ENCODE data around the gene SNX5. TPM values are rescaled to one million over a fixed set of nuclear protein-coding genes. Genes with fewer than 3 reads are reported as not detected.

SNX5 gene
- total and polyA plus RNA-seq, 7 donors: 59.8 to 113 (median 81.3) TPM

- peaks cover 36% of the 10 kb centered on the region for H3K4me1 ChIP-seq
- no peak for TF ChIP-seq CTCF (IDR thresholded peaks at IDR 0.05)
- no peaks in the 10 kb centered on the region for H3K27me3 ChIP-seq (ENCODE audit: insufficient read depth in 3 of 3, low read length in 2 of 3)
- peak overlapping the region; percentile 98 for H3K27ac ChIP-seq
- ATAC-seq (peak; percentile 85 to 88 (median 86)), DNase-seq (no peak)
- no peaks in the 10 kb centered on the region for H3K9me3 ChIP-seq
- H3K4me3 ChIP-seq: peak overlapping the region; percentile 37
- peaks cover 0 to 25% of the 10 kb centered on the region in 2 donors for H3K36me3 ChIP-seq (ENCODE audit: insufficient read depth in 1 of 2, low read depth in 1 of 2)
- 34 to 50% (median 42%) methylated on average over 6 of the region's 6 CpGs for WGBS, 3 donors
- intact Hi-C loops (cut with DNase I): no loop called here
Measured at GRCh38 chr20:17976305-17976704, 7.7 kb upstream of the SNX5 start.

DNA sequence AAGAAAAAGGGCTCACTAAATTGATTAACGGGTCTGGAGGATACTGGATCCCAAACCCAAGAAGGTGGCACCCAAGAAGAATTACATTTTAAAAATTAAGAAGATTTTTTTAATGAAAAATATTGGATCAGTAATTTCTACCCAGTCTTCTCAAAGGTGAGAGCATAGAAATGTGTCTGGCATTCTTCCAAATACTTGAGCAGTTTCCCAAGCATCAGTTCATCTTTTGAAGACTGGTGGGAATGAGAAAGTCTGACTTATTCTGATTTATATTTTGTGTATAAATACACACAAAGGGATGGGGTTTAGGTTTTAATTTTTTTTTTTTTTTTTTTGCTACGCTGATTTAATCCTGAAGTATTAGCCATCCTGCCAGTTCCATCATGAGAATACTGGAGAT, 3.5 kb upstream of the SNX5 start:
- DNase-seq (no peak), ATAC-seq (no peak)
- Histone ChIP-seq H3K9me3 (no peaks in the 10 kb centered on the region), H3K4me3 (peak overlapping the region; percentile 97), H3K4me1 (peaks cover 36% of the 10 kb centered on the region), H3K27ac (peak overlapping the region; percentile 98), H3K36me3 (ENCODE audit: insufficient read depth in 1 of 2, low read depth in 1 of 2) (no peaks in the 10 kb centered on the region), H3K27me3 (ENCODE audit: insufficient read depth in 3 of 3, low read length in 2 of 3) (no peaks in the 10 kb centered on the region)
- 29 to 31% (median 29%) methylated on average over 2 of the region's 2 CpGs for WGBS, 3 donors
- intact Hi-C loops (cut with DNase I): no loop called here
- TF ChIP-seq CTCF (IDR thresholded peaks at IDR 0.05): no peak

- Histone ChIP-seq H3K27ac (peak overlapping the region; percentile 98), H3K4me3 (peak overlapping the region; percentile 97), H3K36me3 (ENCODE audit: insufficient read depth in 1 of 2, low read depth in 1 of 2) (no peaks in the 10 kb centered on the region), H3K9me3 (no peaks in the 10 kb centered on the region), H3K27me3 (ENCODE audit: insufficient read depth in 3 of 3, low read length in 2 of 3) (no peaks in the 10 kb centered on the region), H3K4me1 (peaks cover 42% of the 10 kb centered on the region)
- ATAC-seq (no peak), DNase-seq (no peak)
- TF ChIP-seq CTCF (IDR thresholded peaks at IDR 0.05): no peak
- 19 to 28% (median 27%) methylated on average over 7 of the region's 7 CpGs for WGBS, 3 donors
- intact Hi-C loops (cut with DNase I): loop anchor here in 1 of 2 donors (2.0 kb wide), 1 partner anchor 21 kb away; no protein-coding TSS in a partner anchor
Measured at GRCh38 chr20:17971300-17972013, 2.9 kb upstream of the SNX5 start.

GRCh38 chr20:17969884-17970409, 1.4 kb upstream of the SNX5 start:
- Histone ChIP-seq H3K9me3 (no peaks in the 10 kb centered on the region), H3K36me3 (ENCODE audit: insufficient read depth in 1 of 2, low read depth in 1 of 2) (no peaks in the 10 kb centered on the region), H3K4me1 (peaks cover 50% of the 10 kb centered on the region), H3K4me3 (peak overlapping the region; percentile 97), H3K27ac (peak overlapping the region; percentile 98), H3K27me3 (ENCODE audit: insufficient read depth in 3 of 3, low read length in 2 of 3) (no peaks in the 10 kb centered on the region)
- DNase-seq (peak; percentile 26 to 58), ATAC-seq (peak in 1 of 4 donors; percentile 3)
- WGBS, 3 donors: 5 to 7% (median 6%) methylated on average over 9 of the region's 9 CpGs
- intact Hi-C loops (cut with DNase I): loop anchor here in 1 of 2 donors (2.0 to 5.0 kb wide), 3 partner anchors 23 to 317 kb away; partner anchors contain the start of gene ZNF133
- no peak for TF ChIP-seq CTCF (IDR thresholded peaks at IDR 0.05)

Data from psoas muscle (tissue), 8 donors.